Activated naive CD8-positive, alpha-beta T cell treated with anti-CD3 and anti-CD28 coated beads for 36 hours (primary cell): ENCODE data around the gene ANAPC2. TPM values are rescaled to one million over a fixed set of nuclear protein-coding genes. Genes with fewer than 3 reads are reported as not detected.

Experiments used
- DNase-seq: peaks from one replicate; pipeline ENCODE4 v3.0.0; 2021
- H3K27ac Mint-ChIP-seq: one replicate; pipeline ENCODE4 v1.8.0; 2022; ENCODE audit warnings: mild to moderate bottlenecking, moderate library complexity, mixed read lengths
- H3K27me3 Mint-ChIP-seq: one replicate; pipeline ENCODE4 v1.8.0; 2022; ENCODE audit warnings: mild to moderate bottlenecking, mixed read lengths
- H3K36me3 Mint-ChIP-seq: one replicate; pipeline ENCODE4 v1.8.0; 2021; ENCODE audit warnings: mild to moderate bottlenecking, mixed read lengths
- H3K4me1 Mint-ChIP-seq: one replicate; pipeline ENCODE4 v1.8.0; 2021; ENCODE audit warnings: mixed read lengths
- H3K4me3 Mint-ChIP-seq: one replicate; pipeline ENCODE4 v1.8.0; 2022; ENCODE audit warnings: mild to moderate bottlenecking, moderate library complexity, mixed read lengths
- H3K9me3 Mint-ChIP-seq: one replicate; pipeline ENCODE4 v1.8.0; 2022; ENCODE audit warnings: mixed read lengths
- total RNA-seq, 2 experiments: library from RNA; stranded (reverse); gene quantifications; one replicate each; pipeline ENCODE4 v1.2.3, GENCODE V29; 2021

Gene ANAPC2
- total RNA-seq, 2 experiments from 2014 or later, result 42.6 to 48.3 TPM

DNA sequence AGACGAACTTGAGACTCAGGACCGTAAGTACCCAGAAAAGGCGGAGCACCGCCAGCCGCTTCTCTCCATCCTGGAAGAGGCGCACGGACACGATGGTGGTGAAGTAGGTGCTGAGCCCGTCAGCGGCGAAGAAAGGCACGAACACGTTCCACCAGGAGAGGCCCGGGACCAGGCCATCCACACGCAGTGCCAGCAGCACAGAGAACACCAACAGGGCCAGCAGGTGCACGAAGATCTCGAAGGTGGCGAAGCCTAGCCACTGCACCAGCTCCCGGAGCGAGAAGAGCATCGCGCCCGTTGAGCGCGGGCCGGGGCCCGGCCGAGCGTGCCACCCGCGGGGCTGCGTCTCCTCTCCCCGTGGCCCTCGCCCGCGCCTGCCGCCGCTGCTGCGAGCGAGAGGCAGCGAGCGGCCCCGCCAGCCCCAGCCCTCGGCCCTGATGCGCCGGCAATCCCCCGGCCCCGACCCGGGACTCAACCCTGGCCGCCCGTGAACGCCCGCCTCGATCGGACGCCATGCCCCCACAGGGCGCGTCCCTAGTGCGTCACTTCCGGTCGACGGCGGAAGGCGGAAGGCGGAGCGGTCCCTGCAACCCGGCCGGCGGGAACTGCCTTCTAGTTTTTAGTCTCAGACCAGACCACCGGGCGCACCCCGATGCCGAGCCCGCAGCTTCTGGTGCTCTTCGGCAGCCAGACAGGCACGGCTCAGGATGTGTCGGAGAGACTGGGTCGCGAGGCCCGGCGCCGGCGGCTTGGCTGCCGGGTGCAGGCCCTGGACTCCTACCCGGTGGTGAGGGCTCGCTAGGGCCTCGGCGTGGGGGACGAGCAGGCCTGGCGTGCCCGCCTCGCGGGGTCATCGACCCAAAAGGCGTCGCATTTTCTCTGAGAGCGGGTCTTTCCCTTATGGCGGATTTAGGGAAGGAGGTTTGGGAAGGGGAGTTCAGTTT lies 17.0 kb upstream of the ANAPC2 start, which contains the start of the genes NDOR1 and TMEM203:
NDOR1 (plus strand) TSS at position 575 of the 944 bp plus-strand sequence; CDS start at position 653, 78 bp downstream.
TMEM203 (minus strand) TSS at position 523 of the 944 bp plus-strand sequence; CDS start at position 289, 234 bp downstream.
- peaks cover 45% of the 10 kb centered on the region for H3K4me1 Mint-ChIP-seq
- peaks cover 22% of the 10 kb centered on the region for H3K36me3 Mint-ChIP-seq
- peak within 1 kb of the TSS; percentile 93 for H3K27ac Mint-ChIP-seq
- DNase-seq, result peak; percentile 96
- no peaks in the 10 kb centered on the region for H3K27me3 Mint-ChIP-seq
- H3K4me3 Mint-ChIP-seq, result peak within 1 kb of the TSS; percentile 95
- H3K9me3 Mint-ChIP-seq, result no peaks in the 10 kb centered on the region

DNA sequence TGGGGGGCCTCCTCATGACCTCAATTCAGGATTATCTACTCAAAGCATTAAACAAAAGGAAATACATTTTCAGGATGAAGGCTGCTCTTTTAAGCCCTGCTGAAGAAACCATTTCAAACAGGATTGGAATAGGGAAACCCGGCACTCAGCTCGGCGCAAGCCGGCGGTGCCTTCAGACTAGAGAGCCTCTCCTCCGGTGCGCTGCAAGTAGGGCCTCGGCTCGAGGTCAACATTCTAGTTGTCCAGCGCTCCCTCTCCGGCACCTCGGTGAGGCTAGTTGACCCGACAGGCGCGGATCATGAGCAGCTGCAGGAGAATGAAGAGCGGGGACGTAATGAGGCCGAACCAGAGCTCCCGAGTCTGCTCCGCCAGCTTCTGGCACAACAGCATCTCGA lies 16.4 kb upstream of the ANAPC2 start:
- Mint-ChIP-seq H3K4me1 (peaks cover 45% of the 10 kb centered on the region), H3K27me3 (no peaks in the 10 kb centered on the region)
- no peak for DNase-seq

DNA sequence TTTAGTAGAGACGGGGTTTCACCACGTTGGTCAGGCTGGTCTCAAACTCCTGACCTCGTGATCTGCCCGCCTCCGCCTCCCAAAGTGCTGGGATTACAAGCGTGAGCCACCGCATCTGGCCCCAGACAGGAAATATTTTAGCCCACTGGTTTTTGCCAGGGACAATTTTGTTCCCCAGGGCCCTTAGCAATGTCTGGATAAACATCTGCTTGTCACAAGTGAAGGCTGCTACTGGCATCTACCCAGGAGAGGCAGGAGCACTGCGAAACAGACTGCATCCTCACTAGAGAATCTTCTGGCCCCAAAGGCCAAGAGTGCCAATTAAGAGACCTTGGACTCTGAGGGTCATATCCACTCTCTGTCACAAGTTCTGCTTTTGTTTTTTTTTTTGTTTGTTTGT lies 14.6 kb upstream of the ANAPC2 start:
- Mint-ChIP-seq H3K4me3 (no peak overlapping the region), H3K4me1 (peaks cover 43% of the 10 kb centered on the region), H3K9me3 (no peaks in the 10 kb centered on the region), H3K27me3 (no peaks in the 10 kb centered on the region), H3K27ac (no peak overlapping the region), H3K36me3 (peaks cover 11% of the 10 kb centered on the region)
- DNase-seq, result no peak

More for the DNA sequence above, 16.4 kb upstream of the ANAPC2 start:
- Mint-ChIP-seq H3K9me3 (no peaks in the 10 kb centered on the region), H3K27ac (peak overlapping the region; percentile 93), H3K4me3 (peak overlapping the region; percentile 95), H3K36me3 (peaks cover 18% of the 10 kb centered on the region)

DNA sequence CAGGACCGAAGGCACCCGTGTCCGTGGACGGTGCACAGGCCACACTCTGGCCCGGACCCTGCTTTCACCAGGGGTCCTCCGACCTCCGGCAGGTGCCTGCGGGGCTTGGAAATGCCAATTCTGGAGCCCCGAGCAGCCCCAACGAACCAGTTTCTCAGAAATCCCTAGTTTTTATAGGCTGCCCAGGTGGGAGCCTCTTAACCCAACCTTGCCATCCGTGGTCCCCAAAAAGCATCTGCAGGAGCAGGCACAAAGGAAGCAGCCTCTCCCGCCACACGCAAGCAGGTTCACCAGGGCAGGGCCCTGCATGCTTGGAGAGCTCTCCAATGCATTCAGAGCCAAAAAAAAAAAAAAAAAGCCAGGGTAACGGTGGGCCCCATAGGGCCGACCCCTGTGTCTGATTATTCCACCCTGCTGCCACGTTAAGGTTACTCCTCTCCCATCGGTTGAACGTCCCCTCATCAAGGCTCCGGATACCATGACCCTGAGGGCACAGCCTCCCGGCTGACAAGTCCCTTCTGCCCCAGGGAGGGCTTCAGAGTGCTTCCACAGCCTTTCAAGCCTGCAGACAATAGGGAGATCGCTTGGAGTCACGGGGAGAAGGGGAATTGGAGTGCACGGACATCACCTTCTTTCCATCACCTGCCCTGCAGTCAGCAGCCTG lies 13.0 kb upstream of the ANAPC2 start:
- Mint-ChIP-seq H3K36me3 (peaks cover 5% of the 10 kb centered on the region), H3K27ac (peak overlapping the region; percentile 76), H3K9me3 (no peaks in the 10 kb centered on the region), H3K27me3 (no peaks in the 10 kb centered on the region), H3K4me1 (peaks cover 34% of the 10 kb centered on the region), H3K4me3 (peak overlapping the region; percentile 78)
- DNase-seq, result no peak

DNA sequence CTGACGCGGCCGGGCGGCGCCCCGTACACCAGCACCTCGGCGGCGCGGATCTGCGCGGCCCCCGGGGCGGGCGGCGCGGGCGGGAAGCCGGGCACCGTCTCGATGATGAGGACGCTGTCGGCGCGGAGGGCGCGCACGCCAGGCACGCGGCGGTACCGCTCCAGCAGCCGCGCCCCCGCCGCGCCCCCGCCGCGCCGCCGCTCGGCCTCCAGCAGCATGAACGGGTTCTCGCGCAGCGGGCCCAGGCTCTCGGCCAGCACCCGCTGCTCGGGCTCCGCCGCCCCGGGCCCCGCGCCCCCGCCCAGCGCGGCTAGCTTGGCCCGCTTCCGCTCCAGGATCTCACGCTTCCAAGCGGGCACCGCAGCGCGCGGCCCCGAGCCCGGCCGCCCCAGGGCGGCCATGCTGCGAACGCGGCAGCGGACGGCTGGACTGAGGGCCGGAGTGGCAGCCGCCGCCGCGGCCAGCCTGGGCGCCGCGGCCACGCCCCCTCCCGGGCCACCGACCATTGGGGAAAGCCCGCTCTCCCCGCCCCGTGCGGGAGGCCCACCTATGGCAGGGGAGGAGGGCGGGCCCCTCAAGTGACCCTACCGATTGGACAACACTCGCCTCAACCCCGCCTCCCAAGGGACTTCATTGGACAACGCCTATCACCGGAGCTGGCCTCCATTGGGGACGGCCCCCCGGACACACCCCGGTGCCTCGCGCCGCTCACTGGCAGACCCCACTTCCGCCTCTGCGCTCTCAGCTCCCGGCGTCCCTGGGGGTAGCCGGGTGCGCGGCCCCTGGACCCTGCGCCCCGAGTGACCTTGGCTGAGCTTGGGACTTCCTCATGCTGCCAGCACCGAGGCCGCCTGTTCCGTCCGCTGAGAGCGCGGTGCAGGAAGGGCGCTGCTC lies 12.2 kb upstream of the ANAPC2 start, which contains the start of gene TPRN:
TPRN (minus strand) TSS at position 431 of the 894 bp plus-strand sequence; CDS start at position 401, 30 bp downstream.
- Mint-ChIP-seq H3K27ac (peak within 1 kb of the TSS; percentile 76), H3K4me1 (peaks cover 32% of the 10 kb centered on the region), H3K4me3 (peak within 1 kb of the TSS; percentile 78), H3K36me3 (no peaks in the 10 kb centered on the region), H3K9me3 (no peaks in the 10 kb centered on the region), H3K27me3 (no peaks in the 10 kb centered on the region)
- DNase-seq, result peak; percentile 99

DNA sequence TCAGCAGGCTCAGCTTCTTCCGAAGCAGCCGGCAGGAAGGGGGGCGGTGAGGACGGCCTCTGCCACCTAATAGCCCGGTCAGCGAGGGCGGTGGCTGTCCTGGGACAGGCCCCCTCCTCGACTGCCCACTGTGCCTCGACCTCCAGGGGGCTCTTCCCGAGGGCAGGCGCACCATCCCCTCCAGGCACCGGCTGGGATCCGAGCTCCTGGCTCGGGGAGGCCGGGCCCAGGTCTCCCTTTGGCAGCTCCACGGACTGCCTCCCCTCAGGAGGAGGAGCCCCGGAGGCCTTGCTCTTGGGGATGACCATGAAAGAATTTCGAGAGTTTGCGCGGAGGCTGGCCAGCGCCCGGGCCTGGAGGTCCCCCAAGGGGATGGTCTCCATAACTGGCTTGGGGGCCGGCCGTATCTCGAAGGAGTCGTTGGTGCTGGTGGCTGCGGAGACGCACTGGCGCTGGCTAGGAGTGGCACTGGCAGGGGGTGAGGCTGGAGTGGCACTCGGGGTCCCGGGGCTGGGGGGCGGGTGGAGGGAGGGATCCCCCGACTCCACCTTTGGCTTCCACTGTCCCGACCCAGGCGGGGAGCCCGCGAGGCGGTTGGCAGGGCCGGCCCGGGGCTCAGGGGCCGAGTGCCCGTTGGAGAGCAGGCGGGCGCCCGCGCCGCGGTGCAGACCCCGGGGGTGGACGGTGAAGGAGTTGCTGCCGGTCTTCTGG lies 11.2 kb upstream of the ANAPC2 start:
- Mint-ChIP-seq H3K27me3 (no peaks in the 10 kb centered on the region), H3K27ac (peak overlapping the region; percentile 25), H3K4me1 (peaks cover 29% of the 10 kb centered on the region), H3K4me3 (peak overlapping the region; percentile 75), H3K36me3 (no peaks in the 10 kb centered on the region), H3K9me3 (no peaks in the 10 kb centered on the region)
- no peak for DNase-seq

DNA sequence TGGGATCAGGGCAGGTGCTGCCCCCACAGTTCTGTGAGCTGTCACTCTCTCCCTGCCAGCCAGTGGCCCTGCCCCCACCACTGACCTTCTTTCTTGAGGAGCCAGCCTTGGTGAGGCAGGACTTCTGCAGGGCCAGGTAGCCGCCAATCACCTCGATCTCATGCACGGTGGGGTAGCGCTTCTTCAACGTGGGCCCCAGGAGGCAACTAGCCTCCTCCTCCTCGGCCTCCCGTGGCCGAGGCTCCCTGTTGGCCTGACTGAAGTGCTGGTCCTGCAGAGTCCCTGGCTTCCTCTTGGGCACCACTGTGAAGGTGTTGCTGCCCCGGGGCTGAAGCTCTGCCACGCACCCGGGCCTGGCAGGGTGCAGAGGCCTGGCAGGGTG lies 10.5 kb upstream of the ANAPC2 start:
- H3K4me3 Mint-ChIP-seq, result no peak overlapping the region
- H3K27ac Mint-ChIP-seq, result no peak overlapping the region
- no peaks in the 10 kb centered on the region for H3K27me3 Mint-ChIP-seq

DNA sequence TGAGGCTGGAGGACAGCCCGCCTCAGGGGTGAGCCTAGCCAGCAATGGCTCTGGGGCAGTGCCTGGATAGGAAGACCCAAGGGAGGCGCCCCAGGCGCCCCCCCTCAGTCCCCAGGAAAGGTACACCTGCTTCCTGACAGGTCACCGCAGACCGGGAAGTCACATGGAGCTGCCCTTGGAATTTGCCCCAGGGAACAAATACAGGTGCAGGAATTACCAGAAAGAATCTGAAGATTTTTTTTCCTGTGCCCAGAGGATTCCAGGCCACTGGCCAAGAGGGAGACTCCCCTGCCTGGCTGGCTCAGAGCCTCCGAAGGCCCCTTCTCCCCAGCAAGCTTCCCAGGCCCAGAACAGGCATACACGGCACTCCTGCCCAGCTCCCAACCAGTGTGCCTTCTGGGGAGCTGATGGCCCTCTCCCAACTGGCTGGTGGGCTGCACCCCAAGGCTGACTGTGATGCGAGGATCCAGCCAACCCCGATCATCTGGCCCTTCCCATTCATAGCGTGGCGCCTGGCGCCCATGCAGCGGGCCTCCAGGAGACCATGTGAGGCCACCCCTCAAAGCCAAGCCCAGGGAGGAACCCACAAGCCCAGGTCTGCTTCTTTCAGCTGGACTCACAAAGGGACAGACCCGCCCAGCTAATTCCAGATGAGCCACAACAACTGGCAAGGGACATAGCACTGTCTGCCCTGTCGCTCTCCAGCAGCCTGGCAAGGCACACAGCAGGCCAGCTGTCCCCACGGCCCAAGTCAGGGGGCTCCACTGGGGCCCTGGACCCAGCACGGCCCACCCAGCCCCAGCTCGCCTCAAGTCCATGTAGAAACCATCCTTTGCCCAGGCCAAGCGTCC lies 9.9 kb upstream of the ANAPC2 start:
- no peak overlapping the region for H3K27ac Mint-ChIP-seq
- no peaks in the 10 kb centered on the region for H3K27me3 Mint-ChIP-seq
- no peaks in the 10 kb centered on the region for H3K36me3 Mint-ChIP-seq
- no peaks in the 10 kb centered on the region for H3K9me3 Mint-ChIP-seq
- no peak overlapping the region for H3K4me3 Mint-ChIP-seq
- DNase-seq, result no peak
- peaks cover 20% of the 10 kb centered on the region for H3K4me1 Mint-ChIP-seq

More for the DNA sequence above, 10.5 kb upstream of the ANAPC2 start:
- Mint-ChIP-seq H3K4me1 (peaks cover 22% of the 10 kb centered on the region), H3K36me3 (no peaks in the 10 kb centered on the region), H3K9me3 (no peaks in the 10 kb centered on the region)
- DNase-seq, result no peak

DNA sequence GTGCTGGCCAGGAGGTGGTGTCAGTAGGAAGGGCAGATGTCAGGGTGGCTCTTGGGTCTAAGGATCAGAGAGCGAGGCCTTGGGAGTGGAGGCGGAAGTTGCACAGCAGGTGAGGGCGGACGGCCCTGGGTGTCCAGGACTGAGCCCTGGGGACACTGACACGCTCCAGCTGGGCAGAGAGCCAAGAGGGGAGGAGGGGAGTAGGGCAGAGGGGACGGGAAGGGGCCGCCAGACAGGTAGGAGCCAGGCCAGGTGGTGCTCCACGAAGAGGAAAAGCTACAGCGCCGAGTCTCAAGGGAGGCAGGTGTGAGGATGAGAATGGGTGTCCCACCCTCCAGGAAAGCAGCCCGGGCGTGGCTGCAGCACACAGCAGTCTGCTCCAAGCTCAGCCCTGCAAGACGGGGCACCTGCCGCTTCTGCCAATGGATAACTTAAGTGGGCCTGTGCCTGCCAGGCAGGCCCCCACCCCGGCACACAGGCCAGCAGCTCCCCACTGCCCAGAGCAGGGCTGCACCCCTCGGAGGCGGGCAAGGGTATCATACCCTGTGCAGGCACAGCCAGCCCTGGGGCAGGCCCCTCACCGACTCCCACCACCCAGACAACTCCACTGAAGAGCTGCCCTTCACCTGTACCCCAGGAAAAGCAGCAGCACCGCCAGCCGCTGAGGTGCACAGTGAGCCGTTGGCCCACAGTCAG lies 7.3 kb upstream of the ANAPC2 start:
- H3K27me3 Mint-ChIP-seq, result no peaks in the 10 kb centered on the region
- H3K4me1 Mint-ChIP-seq, result peaks cover 9% of the 10 kb centered on the region
- H3K36me3 Mint-ChIP-seq, result no peaks in the 10 kb centered on the region
- peak overlapping the region; percentile 39 for H3K27ac Mint-ChIP-seq
- H3K4me3 Mint-ChIP-seq, result no peak overlapping the region
- no peak for DNase-seq
- no peaks in the 10 kb centered on the region for H3K9me3 Mint-ChIP-seq

DNA sequence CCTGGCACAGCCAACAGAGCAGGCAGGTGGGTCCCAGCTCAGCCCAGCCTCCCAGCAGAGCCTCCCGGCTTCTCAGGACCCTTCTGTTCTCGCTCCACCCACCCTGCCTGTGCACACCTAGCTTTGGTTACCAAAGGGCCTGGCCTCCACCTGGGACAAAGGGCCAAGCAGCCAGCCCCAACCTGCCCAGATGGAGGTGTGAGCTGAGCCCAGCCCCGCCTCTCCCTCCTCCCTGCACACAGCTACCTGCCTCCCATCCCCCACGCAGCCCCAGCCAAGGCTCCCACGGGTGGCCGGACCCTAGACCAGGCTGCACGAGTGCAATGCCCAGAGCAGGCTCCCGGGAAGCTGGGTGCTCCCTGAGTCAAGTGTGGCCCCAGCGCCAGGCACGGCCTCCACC lies 6.5 kb upstream of the ANAPC2 start:
- Mint-ChIP-seq H3K36me3 (no peaks in the 10 kb centered on the region), H3K4me1 (peaks cover 9% of the 10 kb centered on the region), H3K4me3 (no peak overlapping the region), H3K27me3 (no peaks in the 10 kb centered on the region), H3K27ac (no peak overlapping the region), H3K9me3 (no peaks in the 10 kb centered on the region)
- DNase-seq, result no peak

DNA sequence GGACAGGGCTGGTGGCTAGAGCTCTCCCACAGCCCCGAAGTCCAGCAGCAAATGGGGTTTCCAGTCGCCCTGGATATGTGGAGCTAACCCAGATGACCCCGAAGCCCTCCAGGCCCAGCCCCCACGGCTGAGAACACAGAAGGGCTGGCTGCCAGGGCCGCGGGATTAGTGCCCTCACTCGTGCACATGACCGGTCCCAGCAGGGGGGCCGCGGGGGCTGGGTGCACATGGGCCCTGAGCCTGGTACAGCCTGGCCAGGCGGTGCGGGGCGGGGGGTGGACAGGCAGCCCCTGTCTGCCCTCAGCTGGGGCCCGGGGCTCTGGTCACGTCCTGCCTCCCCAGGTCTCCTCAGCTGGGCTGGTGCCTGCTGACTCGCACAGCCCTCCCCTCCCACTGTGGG lies 6.0 kb upstream of the ANAPC2 start:
- H3K36me3 Mint-ChIP-seq, result peaks cover 2% of the 10 kb centered on the region
- no peaks in the 10 kb centered on the region for H3K27me3 Mint-ChIP-seq
- H3K4me1 Mint-ChIP-seq, result peaks cover 10% of the 10 kb centered on the region
- H3K4me3 Mint-ChIP-seq, result no peak overlapping the region
- no peak for DNase-seq
- H3K9me3 Mint-ChIP-seq, result no peaks in the 10 kb centered on the region
- no peak overlapping the region for H3K27ac Mint-ChIP-seq

DNA sequence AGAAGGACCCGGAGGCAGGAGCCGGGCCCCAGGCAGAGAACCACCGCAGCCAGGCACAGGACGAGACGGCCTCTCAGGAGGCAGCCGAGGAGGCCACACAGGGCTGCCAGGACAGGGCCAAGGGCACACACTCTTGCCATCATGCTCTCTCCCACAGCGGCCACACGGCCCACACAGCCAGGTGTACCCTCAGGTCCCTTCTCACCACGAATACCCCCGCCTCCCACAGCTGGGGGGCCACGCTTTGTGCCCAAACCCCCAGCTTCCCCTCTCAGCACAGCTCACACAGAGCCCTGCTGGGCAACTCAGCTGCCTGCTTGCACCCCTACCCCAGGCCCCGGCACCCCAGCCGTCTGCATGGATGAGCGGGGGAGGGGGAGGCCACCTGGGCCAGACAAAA lies 5.4 kb upstream of the ANAPC2 start:
- Mint-ChIP-seq H3K4me3 (no peak overlapping the region), H3K9me3 (no peaks in the 10 kb centered on the region), H3K27me3 (no peaks in the 10 kb centered on the region), H3K27ac (no peak overlapping the region), H3K4me1 (peaks cover 11% of the 10 kb centered on the region), H3K36me3 (peaks cover 4% of the 10 kb centered on the region)
- DNase-seq, result no peak

DNA sequence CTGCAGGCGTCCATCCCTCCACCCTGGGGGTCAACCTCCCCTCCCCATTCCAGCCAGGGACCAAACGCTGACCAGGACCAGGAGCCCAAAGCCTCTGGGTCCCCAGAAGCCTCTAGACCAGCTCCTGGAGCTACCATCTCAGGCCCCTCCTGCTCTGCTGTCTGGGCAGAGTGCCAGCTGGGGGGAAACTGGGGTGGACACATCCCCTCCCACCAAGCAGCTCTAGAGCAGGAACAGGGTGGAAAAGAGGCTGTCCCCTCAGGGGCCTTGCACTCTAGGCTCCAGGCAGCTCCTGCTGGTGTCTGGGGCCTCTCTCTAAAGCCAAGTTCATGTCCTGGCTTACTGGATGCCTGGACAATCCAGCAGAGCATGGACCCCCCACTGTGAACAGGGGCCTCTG lies 4.5 kb upstream of the ANAPC2 start:
- peaks cover 11% of the 10 kb centered on the region for H3K4me1 Mint-ChIP-seq
- H3K9me3 Mint-ChIP-seq, result no peaks in the 10 kb centered on the region
- DNase-seq, result no peak
- H3K4me3 Mint-ChIP-seq, result no peak overlapping the region
- H3K27ac Mint-ChIP-seq, result no peak overlapping the region
- peaks cover 4% of the 10 kb centered on the region for H3K36me3 Mint-ChIP-seq
- no peaks in the 10 kb centered on the region for H3K27me3 Mint-ChIP-seq
